Astrocyte of the spinal cord (primary cell): ENCODE results near the gene RFT1.

Source experiments
- DNase-seq: peaks from one replicate; pipeline ENCODE4 v3.0.0; 2011; ENCODE audit warnings: low read depth, low spot score
- H3K4me3 ChIP-seq: 2 replicates; pipeline ENCODE4 v1.5.1; 2011; ENCODE audit warnings: low read depth, mild to moderate bottlenecking, low read length, moderate library complexity
- CTCF ChIP-seq: IDR thresholded peaks from 2 replicates; pipeline ENCODE4 v1.5.1; 2012; ENCODE audit warnings: low read depth, mild to moderate bottlenecking, low read length, inconsistent platforms
- in situ Hi-C: cut with HindIII; loops from 2 replicates; pipeline ENCODE4 v1.10.0; 2017; ENCODE audit warnings: low sequenced_read_pairs

RFT1 gene

DNA sequence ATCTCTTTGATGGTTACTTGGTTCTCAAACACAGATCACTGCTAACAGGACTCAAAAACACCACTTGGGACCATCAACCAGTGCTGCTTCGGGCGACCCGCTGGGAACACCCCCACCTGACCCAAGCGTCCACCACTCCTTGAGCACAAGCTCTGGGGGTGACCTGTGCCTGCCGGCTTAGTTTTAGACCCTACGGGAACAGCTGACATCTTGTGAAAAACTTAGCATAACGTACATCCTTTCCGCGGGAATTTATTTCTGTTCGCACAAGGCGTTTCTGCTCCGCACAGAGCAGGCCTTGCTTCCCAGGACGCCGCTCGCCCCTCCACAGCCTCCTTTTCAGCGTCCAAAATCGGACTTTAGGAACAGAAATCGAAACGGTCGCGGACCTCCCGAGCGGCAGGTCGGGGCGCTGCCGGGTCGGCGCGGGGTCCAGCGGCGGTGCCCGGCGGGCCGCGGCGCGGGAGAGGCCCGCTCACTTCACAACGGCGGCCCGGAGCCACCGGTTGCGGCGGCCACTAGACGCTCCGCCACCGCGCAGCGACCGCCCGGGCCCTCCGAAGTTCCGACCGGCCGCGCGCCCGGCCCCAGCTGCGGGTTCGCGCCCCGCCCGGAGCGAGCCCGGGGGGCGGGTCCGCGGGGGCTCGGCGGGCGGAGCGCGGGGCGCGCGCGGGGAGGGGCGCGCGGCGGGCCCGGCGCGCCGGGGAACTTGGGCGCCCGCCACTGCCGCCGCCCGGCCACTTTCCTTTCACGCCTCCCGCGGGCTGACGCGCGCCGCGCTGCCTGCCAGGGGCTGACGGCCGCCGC, 85.3 kb downstream of the RFT1 start:
- in situ Hi-C loops, result no loop called here
- H3K4me3 ChIP-seq, result peak overlapping the region; percentile 67
- no peak for TF ChIP-seq CTCF
- DNase-seq, result peak; percentile 45

GRCh38 chr3:53044371-53044710, 85.9 kb downstream of the RFT1 start:
- TF ChIP-seq CTCF, result no peak
- H3K4me3 ChIP-seq, result peak overlapping the region; percentile 67
- DNase-seq, result no peak
- in situ Hi-C loops, result no loop called here

- in situ Hi-C loops, result no loop called here
- no peak for TF ChIP-seq CTCF
- H3K4me3 ChIP-seq, result no peak overlapping the region
- no peak for DNase-seq
Observed at GRCh38 chr3:53043738-53044137, 86.5 kb downstream of the RFT1 start.

DNA sequence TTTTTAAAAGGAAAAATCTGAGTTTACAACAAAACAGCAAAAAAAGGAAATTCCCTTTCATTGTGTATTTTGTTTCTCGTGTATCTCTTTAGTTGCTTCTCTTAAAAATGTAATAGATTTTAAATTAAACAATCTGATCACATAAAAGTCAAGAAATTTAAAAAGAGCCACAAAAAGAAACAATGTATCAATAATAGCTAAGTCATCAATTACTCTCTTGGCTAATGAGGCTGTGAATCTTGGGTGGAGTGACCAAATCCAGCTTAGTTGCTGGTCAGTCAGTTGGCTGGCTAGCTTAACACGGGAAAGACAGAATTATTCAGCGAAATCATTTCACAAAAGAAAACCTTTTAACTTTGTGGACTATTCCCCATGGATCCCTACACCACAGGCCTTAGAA, 87.6 kb downstream of the RFT1 start:
- in situ Hi-C loops, result no loop called here
- no peak overlapping the region for H3K4me3 ChIP-seq
- TF ChIP-seq CTCF, result no peak
- DNase-seq, result no peak

GRCh38 chr3:53040351-53040820, 89.8 kb downstream of the RFT1 start:
- H3K4me3 ChIP-seq, result no peak overlapping the region
- TF ChIP-seq CTCF, result no peak
- DNase-seq, result no peak
- in situ Hi-C loops, result no loop called here

GRCh38 chr3:53039376-53039752, 90.9 kb downstream of the RFT1 start:
- in situ Hi-C loops, result no loop called here

More at GRCh38 chr3:53039376-53039752, 90.9 kb downstream of the RFT1 start:
- no peak for TF ChIP-seq CTCF
- H3K4me3 ChIP-seq, result no peak overlapping the region
- DNase-seq, result no peak
